Fibroblast of skin of left biceps (primary cell): ENCODE results near the gene OAF.

ENCODE experiments used
- DNase-seq, 2 experiments: peaks; one replicate each; pipeline ENCODE4 v3.0.0-alpha.2; 2013; ENCODE audit warnings: low read depth in 2 of 2

Gene OAF

DNA sequence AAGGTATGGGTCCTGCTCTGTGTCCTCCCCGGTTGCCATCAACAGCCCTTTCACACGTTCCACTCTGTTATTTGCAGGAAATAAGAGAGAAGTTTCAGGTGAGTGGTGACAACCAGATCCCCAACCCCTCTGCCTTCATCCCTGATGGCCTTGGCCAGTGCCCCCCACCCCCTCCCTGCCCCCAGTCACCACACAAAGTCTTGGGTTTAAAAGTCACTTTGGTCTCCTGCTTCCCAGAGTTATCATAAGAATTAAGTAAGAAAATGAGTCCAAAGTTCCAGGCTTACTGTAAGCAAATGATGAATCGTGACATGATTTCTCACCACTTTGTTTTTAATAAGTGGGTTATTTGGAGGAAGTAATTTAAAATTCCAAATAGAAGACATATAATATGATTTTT, 9.2 kb upstream of the OAF start:
- no peak for DNase-seq

DNA sequence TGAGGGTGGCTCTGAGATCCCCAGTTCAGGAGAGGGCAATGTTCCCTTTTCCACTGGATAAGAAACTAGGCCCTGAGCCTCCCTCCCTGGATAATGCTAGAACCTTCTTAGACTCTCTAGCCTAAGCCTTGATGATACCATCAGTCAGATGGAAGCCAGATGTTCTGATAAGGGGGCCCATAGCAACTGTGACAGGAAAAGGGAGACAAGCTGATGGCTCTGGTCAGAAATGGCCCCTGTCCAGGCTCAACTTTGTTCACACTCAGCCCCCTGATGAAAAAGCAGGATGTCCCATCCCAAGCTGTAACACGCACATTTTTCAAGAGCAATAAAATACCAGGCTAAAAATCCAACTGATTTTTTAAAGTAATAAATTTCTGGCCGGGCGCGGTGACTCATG, 7.2 kb upstream of the OAF start:
- DNase-seq = no peak

GRCh38 chr11:120205596-120206161, 5.2 kb upstream of the OAF start:
- DNase-seq = no peak

GRCh38 chr11:120207512-120207911, 3.3 kb upstream of the OAF start:
- DNase-seq = no peak

DNA sequence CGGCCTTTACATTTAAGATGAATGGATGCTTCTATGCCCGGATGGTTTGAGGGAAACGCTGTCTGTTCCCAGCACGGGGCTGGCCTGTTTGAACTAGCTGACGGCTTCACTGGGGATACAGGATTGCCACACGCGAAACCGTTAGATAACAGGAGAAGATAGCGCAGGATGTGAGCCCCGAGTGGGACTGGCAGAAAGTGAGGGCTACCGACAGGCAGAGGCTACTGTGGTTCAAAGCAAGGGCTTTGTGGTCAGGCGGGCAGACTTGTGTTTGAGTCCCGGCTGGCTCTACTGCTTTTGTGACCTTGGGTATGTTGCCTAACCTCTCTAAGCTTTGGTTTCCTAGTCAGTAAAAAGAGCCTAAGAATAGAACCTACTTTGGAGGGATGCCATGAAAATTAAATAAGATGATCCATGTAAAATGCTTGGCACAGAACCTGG, 2.8 kb upstream of the OAF start:
- DNase-seq = no peak

- DNase-seq = no peak
Measured at GRCh38 chr11:120208777-120209176, 2.1 kb upstream of the OAF start.

DNA sequence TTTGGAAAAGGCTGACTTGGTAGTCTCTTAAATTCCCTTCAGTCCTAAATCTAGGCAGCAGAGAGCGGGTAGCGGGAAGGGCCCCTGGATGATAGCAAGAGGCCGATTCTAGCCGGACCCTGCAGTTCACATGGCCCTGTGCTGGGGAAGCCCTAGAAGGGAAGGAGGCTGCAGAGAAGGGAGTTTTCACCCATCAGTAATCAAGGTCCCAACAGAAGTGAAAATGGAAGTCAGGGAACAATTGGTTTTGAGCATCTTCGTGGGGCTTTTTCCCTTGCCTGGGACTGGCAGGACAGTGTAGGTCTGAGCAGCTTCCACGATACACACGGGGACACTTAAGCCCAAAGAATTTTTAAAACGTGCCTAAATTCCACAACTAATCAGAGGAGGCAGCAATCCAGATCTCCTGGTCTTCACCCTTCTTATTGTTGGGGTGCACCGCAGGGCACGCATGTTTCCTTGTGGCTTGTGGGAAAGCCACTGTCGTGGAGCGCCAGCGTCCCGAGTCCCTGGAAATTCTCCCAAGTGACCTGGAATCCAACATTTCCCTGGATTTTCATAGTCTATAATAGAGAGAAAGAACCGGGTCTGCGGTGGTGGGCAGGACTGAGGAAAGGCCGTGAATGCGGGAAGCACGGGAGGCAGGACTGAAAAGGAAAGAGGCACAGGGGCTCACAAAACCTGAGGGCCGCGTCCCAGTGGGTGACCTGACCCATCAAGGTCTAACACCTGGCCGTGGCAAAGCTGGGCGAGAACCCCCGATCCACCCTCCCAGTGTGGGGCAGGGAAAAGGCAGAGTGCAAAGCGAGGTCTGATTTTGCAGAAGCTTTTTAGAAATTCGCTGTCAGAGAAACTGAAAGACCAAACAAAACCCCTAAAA, 846 bp upstream of the OAF start:
- DNase-seq = no peak

- DNase-seq = no peak
Measured at GRCh38 chr11:120211522-120212258, 858 bp downstream of the OAF start.

DNA sequence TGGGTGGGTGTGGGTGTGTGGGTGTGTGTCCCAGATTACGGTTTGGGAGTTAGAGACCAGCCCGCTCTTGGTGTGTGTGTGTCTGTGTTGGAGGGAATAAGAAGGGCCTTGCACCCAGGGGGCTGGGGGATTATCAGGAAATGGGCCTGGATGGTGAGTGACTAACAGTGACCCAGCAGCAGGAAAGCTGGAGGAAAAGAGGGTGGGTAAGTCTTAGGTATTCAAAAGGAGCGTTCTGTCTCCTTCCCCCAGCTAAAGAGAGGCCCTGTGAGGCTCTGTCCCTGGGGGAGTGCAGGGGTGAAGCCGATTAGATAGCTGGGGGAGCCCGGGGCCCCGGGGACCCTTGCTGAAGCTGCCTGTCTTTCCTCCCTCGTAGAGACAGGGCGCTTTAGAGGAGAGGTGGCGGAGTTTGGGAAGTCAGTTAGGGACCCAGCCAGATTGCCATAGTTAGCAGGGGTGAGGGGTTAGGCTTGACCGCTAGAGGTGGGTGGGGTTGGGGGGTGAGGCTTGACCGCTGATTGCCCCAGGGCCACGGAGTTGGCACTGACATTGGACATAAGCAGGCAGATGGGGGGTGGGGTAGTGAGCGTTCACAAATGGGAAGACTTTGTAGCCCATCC, 1.5 kb downstream of the OAF start:
- DNase-seq = no peak

- no peak for DNase-seq
Measured at GRCh38 chr11:120212926-120213325, 2.1 kb downstream of the OAF start.

DNA sequence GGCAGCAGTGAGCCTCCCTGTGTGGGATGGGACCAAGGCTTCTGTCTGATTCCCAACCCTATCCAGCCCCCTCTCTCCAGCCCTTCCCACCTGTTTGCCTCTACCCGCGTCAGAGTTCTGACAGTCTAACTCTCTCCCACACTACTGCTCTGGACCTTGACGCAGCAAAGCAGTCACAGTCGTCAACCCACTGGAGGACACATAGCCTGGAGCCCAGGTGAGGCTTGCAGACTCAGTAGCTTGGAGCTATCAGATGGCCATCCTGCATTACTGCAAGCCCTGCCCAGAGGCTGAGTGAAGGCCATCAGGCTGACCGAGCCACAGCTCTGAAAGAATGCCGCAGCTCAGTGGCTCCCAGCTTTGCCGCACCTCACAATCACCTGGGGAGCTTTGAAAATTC, 3.7 kb downstream of the OAF start:
- no peak for DNase-seq

GRCh38 chr11:120215634-120216033, 4.8 kb downstream of the OAF start:
- no peak for DNase-seq

DNA sequence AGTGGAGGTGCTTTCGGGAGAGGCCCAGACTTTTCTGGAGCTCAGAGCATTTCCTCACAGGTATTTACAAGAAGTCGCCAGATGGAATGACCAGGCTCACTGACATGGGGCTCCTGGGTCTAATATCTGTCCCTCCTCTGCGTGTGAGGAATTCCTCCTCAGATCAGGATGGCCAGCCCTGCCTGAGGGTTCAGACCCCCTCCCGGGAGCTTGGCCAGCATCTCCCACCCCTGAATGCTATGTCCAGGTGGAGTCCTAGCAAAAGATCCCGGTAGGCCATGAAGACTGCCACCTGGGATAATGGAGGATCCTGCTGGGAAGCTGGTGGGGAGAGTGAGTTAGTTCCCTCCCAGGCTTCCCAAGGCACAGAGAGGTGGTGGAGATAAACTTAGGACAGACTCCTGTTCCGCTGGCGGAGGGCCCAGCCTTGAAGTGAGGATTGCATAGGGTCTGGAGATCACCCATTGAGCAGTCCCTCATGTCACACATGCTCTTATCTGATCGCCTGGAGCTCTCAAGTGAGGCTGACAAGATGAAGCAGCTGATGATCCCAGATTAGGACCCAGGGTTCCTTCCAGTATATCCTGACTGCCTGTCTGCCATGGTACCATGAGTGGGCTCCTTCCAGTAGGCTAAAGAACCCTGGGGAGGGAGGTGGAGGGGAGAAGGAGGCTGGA, 5.7 kb downstream of the OAF start:
- no peak for DNase-seq

DNA sequence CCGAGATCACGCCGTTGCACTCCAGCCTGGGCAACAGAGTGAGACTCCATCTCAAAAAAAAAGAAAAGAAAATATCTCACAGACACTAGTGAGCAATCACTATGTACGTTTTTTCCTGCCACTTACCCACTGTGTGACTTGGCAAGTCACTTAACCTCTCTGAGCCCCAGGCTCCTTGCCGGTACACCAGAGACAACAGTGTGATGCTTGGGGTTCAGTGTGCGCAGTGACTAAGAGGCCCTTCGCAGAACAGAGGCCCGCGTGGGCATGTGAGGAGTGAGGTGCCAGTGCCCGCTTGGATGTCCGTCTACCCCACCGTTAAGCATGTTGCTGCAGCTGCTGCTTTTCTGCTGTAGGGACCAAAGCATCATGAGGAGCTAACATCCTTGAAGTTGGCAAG, 6.7 kb downstream of the OAF start:
- DNase-seq = no peak

DNA sequence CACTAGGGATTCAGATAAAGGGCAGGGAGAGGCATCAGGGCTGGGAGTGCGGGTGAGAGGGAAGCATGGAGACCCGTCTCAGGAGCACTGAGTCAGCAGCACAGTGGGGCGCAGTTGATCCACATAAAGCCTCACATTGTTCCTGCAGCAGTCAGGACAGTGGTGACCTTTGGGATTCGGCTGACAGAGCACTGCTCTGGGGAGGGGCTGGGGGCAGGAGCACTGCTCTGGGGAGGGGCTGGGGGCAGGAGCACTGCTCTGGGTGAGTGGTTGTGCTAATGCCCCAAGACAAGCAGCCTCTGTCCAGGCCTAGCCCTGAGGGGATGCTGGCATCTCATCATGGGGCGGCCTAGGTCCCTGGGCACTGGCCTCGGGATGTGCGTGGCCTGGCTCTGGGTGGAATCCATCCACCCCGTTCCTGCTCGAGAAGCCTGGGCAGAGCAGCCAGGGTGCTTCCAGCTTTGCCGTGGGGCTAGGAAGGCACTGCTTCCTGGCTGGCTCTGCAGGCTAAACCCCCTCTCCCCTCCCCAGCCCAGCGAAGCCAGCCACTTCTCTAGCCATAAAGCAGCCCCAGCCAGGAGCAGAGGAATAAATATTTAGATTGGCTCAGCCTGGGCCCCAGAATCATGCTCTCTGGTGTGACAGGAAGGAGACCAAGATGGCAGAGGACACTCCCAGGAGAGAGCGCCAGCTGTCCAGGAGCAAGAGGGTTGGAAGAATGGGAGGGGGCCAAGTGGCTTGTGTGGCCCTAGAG, 7.3 kb downstream of the OAF start:
- no peak for DNase-seq

DNA sequence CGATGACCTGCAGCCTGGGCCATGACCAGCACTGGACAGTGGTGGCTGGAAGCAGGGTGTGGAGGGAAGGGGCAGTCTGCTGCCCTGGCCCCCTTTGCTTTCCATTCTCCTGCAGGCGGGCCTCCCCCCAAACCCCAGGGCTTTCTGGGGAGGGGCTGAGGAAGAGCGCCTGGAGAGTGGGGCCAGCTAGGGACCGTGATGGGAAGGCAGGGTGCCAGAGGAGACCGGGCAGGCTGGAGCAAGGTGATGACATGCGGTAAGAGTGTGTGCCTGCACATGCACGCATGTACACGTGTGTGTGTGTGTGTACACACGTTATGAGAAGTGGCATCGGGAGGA, 7.8 kb downstream of the OAF start:
- no peak for DNase-seq

- no peak for DNase-seq
Measured at GRCh38 chr11:120219232-120219937, 8.6 kb downstream of the OAF start.

- no peak for DNase-seq
Measured at GRCh38 chr11:120219938-120220746, 9.3 kb downstream of the OAF start.

DNA sequence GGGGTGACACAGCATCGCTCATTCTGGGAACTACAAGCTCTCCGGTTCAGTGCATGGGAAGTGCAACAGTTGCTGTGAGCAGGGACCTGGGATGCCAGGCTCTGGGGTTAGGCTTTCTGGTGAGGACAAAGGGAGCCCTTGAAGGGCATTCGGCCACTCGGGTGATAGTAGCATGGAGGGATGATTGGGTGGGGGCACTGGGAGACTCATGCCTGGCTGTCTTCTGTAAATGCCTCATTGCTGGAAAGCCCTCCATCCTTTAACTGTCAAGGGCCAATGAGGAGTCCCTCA, 9.9 kb downstream of the OAF start:
- no peak for DNase-seq
